Measurements from ENCODE around the gene PPP6R3.
"Not testable (repeated sequence)": the region's sequence is repeated elsewhere in the genome, so short reads cannot be mapped to it uniquely, and the experiment has no call there.

PPP6R3 gene

GRCh38 chr11:68460741-68461574, at the start of gene PPP6R3:
PPP6R3 (plus strand) TSS chr11:68460752; CDS start chr11:68537665, 76,913 bp downstream.
- no peak for DNase-seq (ENCODE audit: low read depth in 1 of 2, low spot score in 1 of 2)

GRCh38 chr11:68411501-68411991, 49.0 kb upstream of the PPP6R3 start:
- DNase-seq (ENCODE audit: low read depth in 1 of 2, low spot score in 1 of 2) = no peak

- no peak for DNase-seq (ENCODE audit: low read depth in 1 of 2, low spot score in 1 of 2)
Observed at GRCh38 chr11:68412593-68413475, 47.7 kb upstream of the PPP6R3 start.

- no peak for DNase-seq (ENCODE audit: low read depth in 1 of 2, low spot score in 1 of 2)
Observed at GRCh38 chr11:68413591-68413999, 47.0 kb upstream of the PPP6R3 start.

GRCh38 chr11:68414496-68415221, 45.9 kb upstream of the PPP6R3 start:
- no peak for DNase-seq (ENCODE audit: low read depth in 1 of 2, low spot score in 1 of 2)

GRCh38 chr11:68416070-68416578, 44.4 kb upstream of the PPP6R3 start:
- no peak for DNase-seq (ENCODE audit: low read depth in 1 of 2, low spot score in 1 of 2)

GRCh38 chr11:68418648-68419047, 41.9 kb upstream of the PPP6R3 start:
- DNase-seq (ENCODE audit: low read depth in 1 of 2, low spot score in 1 of 2) = no peak

GRCh38 chr11:68420171-68420570, 40.4 kb upstream of the PPP6R3 start:
- no peak for DNase-seq (ENCODE audit: low read depth in 1 of 2, low spot score in 1 of 2)

- DNase-seq (ENCODE audit: low read depth in 1 of 2, low spot score in 1 of 2) = no peak
Observed at GRCh38 chr11:68423481-68423880, 37.1 kb upstream of the PPP6R3 start.

- DNase-seq (ENCODE audit: low read depth in 1 of 2, low spot score in 1 of 2) = no peak
Observed at GRCh38 chr11:68424101-68424632, 36.4 kb upstream of the PPP6R3 start.

GRCh38 chr11:68424981-68425865, 35.3 kb upstream of the PPP6R3 start:
- DNase-seq (ENCODE audit: low read depth in 1 of 2, low spot score in 1 of 2) = no peak

GRCh38 chr11:68425866-68426380, 34.6 kb upstream of the PPP6R3 start:
- no peak for DNase-seq (ENCODE audit: low read depth in 1 of 2, low spot score in 1 of 2)

GRCh38 chr11:68429661-68430060, 30.9 kb upstream of the PPP6R3 start:
- no peak for DNase-seq (ENCODE audit: low read depth in 1 of 2, low spot score in 1 of 2)

GRCh38 chr11:68430384-68430783, 30.2 kb upstream of the PPP6R3 start:
- no peak for DNase-seq (ENCODE audit: low read depth in 1 of 2, low spot score in 1 of 2)

GRCh38 chr11:68430801-68431200, 29.8 kb upstream of the PPP6R3 start:
- DNase-seq (ENCODE audit: low read depth in 1 of 2, low spot score in 1 of 2) = no peak

- no peak for DNase-seq (ENCODE audit: low read depth in 1 of 2, low spot score in 1 of 2)
Observed at GRCh38 chr11:68431984-68432645, 28.4 kb upstream of the PPP6R3 start.

- DNase-seq (ENCODE audit: low read depth in 1 of 2, low spot score in 1 of 2) = no peak
Observed at GRCh38 chr11:68432874-68433273, 27.7 kb upstream of the PPP6R3 start.

- DNase-seq (ENCODE audit: low read depth in 1 of 2, low spot score in 1 of 2) = no peak
Observed at GRCh38 chr11:68433541-68433940, 27.0 kb upstream of the PPP6R3 start.

- DNase-seq (ENCODE audit: low read depth in 1 of 2, low spot score in 1 of 2) = not testable (repeated sequence)
Observed at GRCh38 chr11:68434159-68434558, 26.4 kb upstream of the PPP6R3 start.

All from activated T-helper 1 cell treated with anti-CD3 and anti-CD28 coated beads, Interleukin-2, amount 50 U/mL, for 16 hours (primary cell).